NT2/D1 (cell line): ENCODE results near the gene C1GALT1.

Source experiments
- SUZ12 ChIP-seq: IDR thresholded peaks from 2 replicates; pipeline ENCODE4 v1.6.1; 2011; ENCODE audit not compliant: insufficient read length, insufficient read depth; ENCODE audit errors: extremely low read depth
- YY1 ChIP-seq: IDR thresholded peaks from 2 replicates; pipeline ENCODE4 v1.6.1; 2011; ENCODE audit not compliant: insufficient read length, insufficient read depth
- ZNF274 ChIP-seq: IDR thresholded peaks from 2 replicates; pipeline ENCODE4 v1.6.1; 2011; ENCODE audit warnings: mild to moderate bottlenecking, low read depth, low read length

DNA sequence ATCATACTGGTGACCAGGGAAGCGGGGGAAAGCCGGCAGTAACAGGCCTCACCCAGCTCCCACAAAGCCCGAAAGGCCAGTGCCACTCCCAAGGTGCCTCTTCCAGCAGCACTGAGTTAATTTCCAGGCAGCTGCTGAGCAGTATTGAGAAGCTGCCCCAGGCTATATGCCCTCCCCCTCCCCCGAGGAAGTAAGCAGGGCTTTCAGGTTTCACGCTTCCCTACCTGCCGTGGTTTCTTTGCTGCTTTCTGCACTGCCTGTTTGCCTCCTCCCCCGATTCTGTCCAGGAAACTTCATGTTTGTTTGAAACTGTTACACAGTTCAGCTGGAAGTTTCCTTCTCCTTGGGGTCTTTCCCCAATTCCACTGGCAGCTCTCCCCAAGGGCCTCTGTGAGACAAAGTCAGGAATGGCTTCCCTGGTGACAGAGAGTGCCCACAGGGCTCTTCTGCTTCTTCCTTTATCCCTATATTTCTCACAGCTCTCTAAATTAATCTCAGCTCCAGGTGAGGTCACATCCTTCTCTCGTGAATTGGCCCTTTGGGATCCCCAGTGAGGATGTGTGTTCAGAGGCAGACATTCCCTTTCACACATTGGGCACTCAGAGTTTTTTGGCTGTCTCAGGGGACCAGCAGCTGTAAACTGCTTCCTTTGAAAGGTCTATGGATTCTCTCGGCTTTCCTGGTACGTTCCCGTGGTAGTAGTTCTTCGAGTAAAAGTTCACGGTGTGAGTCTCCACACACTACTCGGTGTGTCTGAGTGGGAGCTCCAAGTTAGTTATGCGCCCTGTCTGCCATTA, 19.4 kb downstream of the C1GALT1 start:
- TF ChIP-seq YY1, result no peak
- no peak for TF ChIP-seq ZNF274
- no peak for TF ChIP-seq SUZ12
